AG20443 (cell line): ENCODE results near the gene LIMA1.
"Not testable (repeated sequence)": the region's sequence is repeated elsewhere in the genome, so short reads cannot be mapped to it uniquely, and the experiment has no call there.

ENCODE experiments used
- DNase-seq: peaks from one replicate; pipeline ENCODE4 v3.0.0; 2012; ENCODE audit warnings: low spot score, mixed read lengths

The LIMA1 gene

DNA sequence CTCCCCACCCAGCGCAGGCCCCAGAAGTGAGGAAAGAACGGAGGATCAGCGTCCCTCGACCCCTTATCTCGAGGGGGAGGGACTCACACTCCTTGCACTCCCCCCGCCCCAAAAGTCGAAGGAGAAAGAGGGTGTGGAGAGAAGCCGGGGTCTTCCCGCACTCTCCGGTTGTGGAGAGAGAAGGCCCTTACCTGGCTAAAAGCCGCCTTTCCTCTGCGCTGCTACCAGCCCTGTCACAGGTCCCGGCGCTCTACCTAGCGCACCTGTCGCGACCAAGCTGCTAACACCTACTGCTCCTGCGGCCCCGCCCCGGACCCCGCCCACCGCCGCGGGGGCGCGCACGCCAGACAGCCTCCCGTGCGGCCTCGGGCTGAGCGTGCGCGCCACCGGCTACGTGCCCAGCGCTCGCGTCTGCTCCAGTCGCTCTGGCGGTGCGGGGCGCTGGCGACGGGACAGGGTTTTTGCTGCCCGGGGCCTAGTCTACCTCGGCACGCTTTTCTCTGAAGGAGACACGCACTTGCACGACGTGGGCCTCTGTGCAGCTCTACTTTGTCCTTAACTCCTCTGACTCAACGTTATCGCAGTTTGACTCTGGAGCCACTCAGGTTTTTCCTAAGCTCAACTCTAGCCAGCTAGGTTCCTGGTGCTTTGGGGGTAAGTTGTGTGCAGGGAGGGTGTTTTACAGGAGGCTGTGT, at the start of gene LIMA1:
Gene LIMA1, minus strand, starts transcription at position 292 of the 695 bp plus-strand sequence. CDS start 34,769 bp downstream, outside the sequence.
- DNase-seq = peak; percentile 98

- DNase-seq = no peak
Observed at GRCh38 chr12:50331745-50332144, 48.4 kb upstream of the LIMA1 start.

- not testable (repeated sequence) for DNase-seq
Observed at GRCh38 chr12:50328664-50329063, 45.3 kb upstream of the LIMA1 start.

- no peak for DNase-seq
Observed at GRCh38 chr12:50326590-50327284, 43.4 kb upstream of the LIMA1 start.

DNA sequence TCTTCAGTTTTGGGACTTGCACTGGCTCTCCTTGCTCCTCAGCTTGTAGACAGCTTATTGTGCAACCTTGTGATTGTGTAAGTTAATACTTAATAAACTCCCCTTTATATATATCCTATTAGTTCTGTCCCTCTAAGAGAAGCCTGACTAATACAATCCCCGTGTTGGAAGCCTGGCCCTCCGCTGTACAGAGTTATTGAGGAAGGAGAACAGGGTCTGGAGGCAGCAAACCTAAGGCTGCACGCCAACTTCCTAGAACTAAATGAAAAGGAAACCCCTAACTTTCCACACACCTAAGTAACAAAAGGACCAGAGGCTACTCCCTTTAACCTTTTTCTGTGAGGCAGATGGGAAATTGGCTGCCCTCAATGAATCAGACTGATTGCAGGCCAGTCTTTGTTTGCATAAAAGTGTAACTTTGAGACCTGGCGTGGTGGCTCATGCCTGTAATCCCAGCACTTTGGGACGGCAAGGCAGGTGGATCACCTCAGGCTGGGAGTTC, 42.6 kb upstream of the LIMA1 start:
- no peak for DNase-seq

GRCh38 chr12:50324770-50325169, 41.5 kb upstream of the LIMA1 start:
- DNase-seq = not testable (repeated sequence)

- DNase-seq = not testable (repeated sequence)
Observed at GRCh38 chr12:50324077-50324476, 40.8 kb upstream of the LIMA1 start.

GRCh38 chr12:50322206-50322605, 38.9 kb upstream of the LIMA1 start:
- DNase-seq = no peak

GRCh38 chr12:50317203-50317602, 33.9 kb upstream of the LIMA1 start:
- no peak for DNase-seq

DNA sequence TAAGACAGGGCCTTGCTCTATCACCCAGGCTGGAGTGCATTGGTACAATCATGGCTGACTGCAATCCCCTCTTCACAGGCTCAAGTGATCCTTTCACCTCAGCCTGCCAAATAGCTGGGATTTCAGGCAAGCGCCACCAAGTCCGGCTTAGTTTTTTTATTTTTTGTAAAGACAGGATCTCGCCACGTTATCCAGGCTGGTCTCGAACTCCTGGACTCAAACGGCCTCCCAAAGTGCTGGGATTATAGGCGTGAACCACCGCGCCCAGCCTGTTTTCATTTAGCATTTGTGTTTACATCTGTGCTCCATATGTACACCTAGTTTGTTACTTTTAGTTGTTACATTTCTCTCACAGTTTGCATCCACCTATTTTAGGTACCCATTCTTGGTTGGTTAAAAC, 32.5 kb upstream of the LIMA1 start:
- DNase-seq = no peak

- peak; percentile 73 for DNase-seq
Observed at GRCh38 chr12:50314636-50315312, 31.5 kb upstream of the LIMA1 start.

- DNase-seq = not testable (repeated sequence)
Observed at GRCh38 chr12:50313971-50314370, 30.7 kb upstream of the LIMA1 start.

- DNase-seq = no peak
Observed at GRCh38 chr12:50313256-50313931, 30.1 kb upstream of the LIMA1 start.

- not testable (repeated sequence) for DNase-seq
Observed at GRCh38 chr12:50311858-50312609, 28.7 kb upstream of the LIMA1 start.

DNA sequence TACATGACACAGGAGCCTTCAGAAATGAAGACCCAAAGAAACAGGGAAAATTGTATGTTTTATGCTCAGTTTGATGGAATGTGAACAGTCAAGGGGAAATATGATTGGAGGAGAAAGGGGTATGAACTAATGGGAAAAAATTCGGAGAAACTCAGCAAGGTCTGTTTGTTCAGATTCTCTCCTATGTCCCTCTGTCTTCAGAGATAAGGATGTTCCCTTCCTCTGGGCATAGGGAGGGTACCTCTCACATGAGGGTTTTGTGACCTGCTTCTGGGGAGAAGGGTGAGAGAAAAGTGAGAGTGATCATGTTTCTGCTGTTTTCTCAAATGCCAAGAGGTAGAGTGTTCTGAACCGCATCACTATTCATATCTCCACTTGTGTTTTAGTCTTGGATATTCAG, 26.6 kb upstream of the LIMA1 start:
- DNase-seq = no peak

DNA sequence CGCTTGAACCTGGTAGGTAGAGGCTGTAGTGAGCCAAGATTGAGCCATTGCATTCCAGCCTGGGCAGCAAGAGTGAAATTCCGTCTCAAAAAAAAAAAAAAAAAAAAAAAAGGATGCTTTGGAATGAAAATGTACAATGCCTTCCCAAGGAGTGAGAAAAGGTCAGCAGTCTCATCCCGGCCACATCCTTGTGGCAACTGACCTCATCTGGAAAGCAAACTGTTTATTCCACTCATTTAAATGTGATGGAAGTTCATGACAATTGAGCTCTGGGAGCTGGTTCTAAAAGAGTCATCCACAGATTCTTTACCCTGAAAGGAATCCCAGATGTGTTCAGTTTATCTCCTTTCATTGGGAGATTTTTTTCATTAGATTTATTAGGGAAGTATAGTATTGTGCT, 19.4 kb upstream of the LIMA1 start:
- DNase-seq = peak; percentile 80

- no peak for DNase-seq
Observed at GRCh38 chr12:50297996-50298395, 14.7 kb upstream of the LIMA1 start.

- DNase-seq = no peak
Observed at GRCh38 chr12:50297027-50297426, 13.7 kb upstream of the LIMA1 start.

GRCh38 chr12:50296554-50296953, 13.2 kb upstream of the LIMA1 start:
- DNase-seq = no peak

- no peak for DNase-seq
Observed at GRCh38 chr12:50291377-50291776, 8.1 kb upstream of the LIMA1 start.

DNA sequence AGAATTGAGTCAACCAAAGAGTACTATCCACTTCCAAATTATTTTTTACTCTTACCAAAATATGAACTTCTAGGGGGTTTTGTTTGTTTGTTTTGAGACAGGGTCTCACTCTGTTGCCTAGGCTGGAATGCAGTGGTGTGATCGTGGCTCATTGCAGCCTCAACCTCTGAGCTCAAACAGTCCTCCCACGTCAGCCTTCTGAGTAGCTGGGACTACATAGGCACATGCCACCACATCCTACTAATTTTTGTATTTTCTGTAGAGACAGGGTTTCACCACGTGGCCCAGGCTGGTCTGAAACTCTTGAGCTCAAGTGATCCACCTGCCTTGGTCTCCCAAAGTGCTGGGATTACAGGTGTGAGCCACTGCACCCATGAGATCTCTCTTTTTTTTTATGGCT, 7.4 kb upstream of the LIMA1 start:
- DNase-seq = not testable (repeated sequence)
